Osteocyte (in vitro differentiated cells): Measurements from ENCODE around the gene IRS4. TPM values are rescaled to one million over a fixed set of nuclear protein-coding genes. Genes with fewer than 3 reads are reported as not detected.

Experiments used
- DNase-seq: peaks from one replicate; pipeline ENCODE4 v3.0.0; 2021; ENCODE audit warnings: mixed read lengths; ENCODE audit not compliant: unreplicated experiment; ENCODE audit errors: extremely low spot score
- H3K27ac Mint-ChIP-seq: one replicate; pipeline ENCODE4 v1.8.0; 2021; ENCODE audit warnings: mild to moderate bottlenecking, mixed read lengths; ENCODE audit not compliant: unreplicated experiment
- H3K27me3 Mint-ChIP-seq: one replicate; pipeline ENCODE4 v1.8.0; 2021; ENCODE audit warnings: mixed read lengths; ENCODE audit not compliant: unreplicated experiment
- H3K36me3 Mint-ChIP-seq: one replicate; pipeline ENCODE4 v1.8.0; 2021; ENCODE audit warnings: mixed read lengths; ENCODE audit not compliant: unreplicated experiment
- H3K4me1 Mint-ChIP-seq: one replicate; pipeline ENCODE4 v1.8.0; 2021; ENCODE audit warnings: mixed read lengths; ENCODE audit not compliant: unreplicated experiment
- H3K4me3 Mint-ChIP-seq: one replicate; pipeline ENCODE4 v1.8.0; 2021; ENCODE audit warnings: mild to moderate bottlenecking, moderate library complexity, mixed read lengths; ENCODE audit not compliant: unreplicated experiment
- H3K9me3 Mint-ChIP-seq: one replicate; pipeline ENCODE4 v1.8.0; 2021; ENCODE audit warnings: mixed read lengths; ENCODE audit not compliant: unreplicated experiment
- total RNA-seq: library from RNA; stranded (reverse); gene quantifications from 2 replicates; pipeline ENCODE4 v1.2.1, GENCODE V29; 2021
- TF ChIP-seq, protein P1 (sequence below): fragments of 200-600 bp; sonication (generic); IDR thresholded peaks from 2 replicates; pipeline ENCODE4 v1.5.0; 2021; ENCODE audit warnings: antibody characterized with exemption, mild to moderate bottlenecking, moderate library complexity

Gene IRS4
- total RNA-seq, 1 donor from 2014 or later = 0.08 TPM

DNA sequence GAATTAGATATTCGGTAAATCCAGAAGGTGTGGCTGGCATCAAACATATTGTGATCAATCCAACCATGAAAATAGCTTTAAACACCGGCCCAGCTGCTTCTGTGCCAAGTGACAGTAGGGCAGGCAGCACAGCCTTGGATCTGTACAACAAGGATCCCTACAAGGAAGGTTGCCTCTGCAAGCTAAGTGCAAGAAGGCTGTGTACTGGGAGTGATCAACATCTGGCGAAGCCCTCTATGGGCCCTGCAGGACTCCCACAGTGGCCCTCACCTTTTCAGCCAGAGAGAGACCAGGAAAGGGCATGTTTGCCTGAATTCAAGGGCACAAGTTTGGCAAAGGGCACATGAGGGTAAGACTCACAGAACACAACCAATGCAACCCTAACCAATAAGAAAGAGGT, 9.6 kb downstream of the IRS4 start:
- TF ChIP-seq, protein P1, sequence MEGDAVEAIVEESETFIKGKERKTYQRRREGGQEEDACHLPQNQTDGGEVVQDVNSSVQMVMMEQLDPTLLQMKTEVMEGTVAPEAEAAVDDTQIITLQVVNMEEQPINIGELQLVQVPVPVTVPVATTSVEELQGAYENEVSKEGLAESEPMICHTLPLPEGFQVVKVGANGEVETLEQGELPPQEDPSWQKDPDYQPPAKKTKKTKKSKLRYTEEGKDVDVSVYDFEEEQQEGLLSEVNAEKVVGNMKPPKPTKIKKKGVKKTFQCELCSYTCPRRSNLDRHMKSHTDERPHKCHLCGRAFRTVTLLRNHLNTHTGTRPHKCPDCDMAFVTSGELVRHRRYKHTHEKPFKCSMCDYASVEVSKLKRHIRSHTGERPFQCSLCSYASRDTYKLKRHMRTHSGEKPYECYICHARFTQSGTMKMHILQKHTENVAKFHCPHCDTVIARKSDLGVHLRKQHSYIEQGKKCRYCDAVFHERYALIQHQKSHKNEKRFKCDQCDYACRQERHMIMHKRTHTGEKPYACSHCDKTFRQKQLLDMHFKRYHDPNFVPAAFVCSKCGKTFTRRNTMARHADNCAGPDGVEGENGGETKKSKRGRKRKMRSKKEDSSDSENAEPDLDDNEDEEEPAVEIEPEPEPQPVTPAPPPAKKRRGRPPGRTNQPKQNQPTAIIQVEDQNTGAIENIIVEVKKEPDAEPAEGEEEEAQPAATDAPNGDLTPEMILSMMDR = no peak
- Mint-ChIP-seq H3K36me3 (no peaks in the 10 kb centered on the region), H3K9me3 (no peaks in the 10 kb centered on the region), H3K4me1 (no peaks in the 10 kb centered on the region), H3K27ac (no peak overlapping the region), H3K27me3 (peaks cover 84% of the 10 kb centered on the region), H3K4me3 (no peak overlapping the region)
- DNase-seq = no peak

DNA sequence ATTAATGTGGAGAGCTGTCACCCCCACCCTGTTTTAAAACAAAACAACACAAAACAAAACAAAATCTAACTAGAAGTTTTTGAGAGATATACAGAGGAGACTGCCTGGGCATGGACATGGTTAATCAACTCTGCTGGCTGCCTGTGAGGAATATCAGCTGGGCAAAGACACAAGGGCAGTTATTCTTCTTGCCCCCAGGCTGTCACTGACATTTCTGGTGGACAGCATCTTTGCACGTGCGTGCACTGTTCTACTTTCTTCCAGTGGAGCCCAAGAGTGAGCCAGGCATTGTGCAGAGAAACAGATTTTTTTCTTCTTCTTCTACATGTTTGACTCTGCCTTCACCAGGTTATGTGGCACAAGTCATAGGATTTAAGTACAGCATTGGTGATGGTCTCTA, 13.8 kb downstream of the IRS4 start:
- H3K36me3 Mint-ChIP-seq = no peaks in the 10 kb centered on the region
- no peak for DNase-seq
- no peak overlapping the region for H3K4me3 Mint-ChIP-seq
- peaks cover 69% of the 10 kb centered on the region for H3K27me3 Mint-ChIP-seq
- no peak overlapping the region for H3K27ac Mint-ChIP-seq
- TF ChIP-seq, protein P1 = no peak
- no peaks in the 10 kb centered on the region for H3K9me3 Mint-ChIP-seq
- H3K4me1 Mint-ChIP-seq = no peaks in the 10 kb centered on the region

DNA sequence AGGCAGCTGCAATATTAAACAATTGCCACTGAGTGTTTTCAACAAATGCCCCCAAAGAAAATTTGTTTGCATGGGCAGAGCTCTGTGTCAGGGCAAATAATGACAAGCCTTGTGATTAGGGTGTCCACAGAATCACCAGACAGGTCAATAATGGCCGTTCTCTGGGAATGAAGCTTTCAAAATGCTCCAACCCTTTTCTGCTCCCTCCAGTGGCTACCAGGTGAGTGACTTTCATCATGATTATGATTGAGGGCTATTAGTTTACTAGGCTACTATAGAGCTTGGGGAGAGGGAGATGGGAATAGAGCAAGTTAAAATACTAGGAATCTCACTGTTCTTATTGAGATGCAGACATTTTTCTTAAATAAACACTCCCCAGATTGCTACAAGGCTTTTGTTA, 23.5 kb downstream of the IRS4 start:
- H3K36me3 Mint-ChIP-seq = no peaks in the 10 kb centered on the region
- H3K27ac Mint-ChIP-seq = no peak overlapping the region
- peaks cover 20% of the 10 kb centered on the region for H3K9me3 Mint-ChIP-seq

DNA sequence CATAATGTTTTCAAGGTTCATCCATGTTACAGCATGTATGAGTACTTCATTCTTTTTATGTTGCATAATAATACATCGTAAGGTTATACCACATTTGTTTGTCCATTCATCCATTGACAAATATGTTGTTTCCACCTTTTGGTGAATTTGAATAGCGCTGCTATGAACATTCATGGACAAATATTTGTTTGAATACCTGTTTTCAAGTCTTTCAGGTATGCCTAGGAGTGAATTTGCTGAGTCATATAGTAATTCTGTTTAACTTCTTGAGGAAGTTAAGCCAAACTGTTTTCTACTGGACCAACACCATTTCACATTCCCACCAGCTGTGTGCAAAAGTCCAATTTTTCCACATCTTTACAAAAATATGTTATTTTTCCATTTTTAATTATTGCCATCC, 31.5 kb downstream of the IRS4 start:
- no peaks in the 10 kb centered on the region for H3K4me1 Mint-ChIP-seq
- peaks cover 14% of the 10 kb centered on the region for H3K27me3 Mint-ChIP-seq
- no peak overlapping the region for H3K4me3 Mint-ChIP-seq
- H3K9me3 Mint-ChIP-seq = no peaks in the 10 kb centered on the region
- no peaks in the 10 kb centered on the region for H3K36me3 Mint-ChIP-seq
- H3K27ac Mint-ChIP-seq = no peak overlapping the region
- no peak for DNase-seq
- TF ChIP-seq, protein P1 = no peak

More for the DNA sequence above, 23.5 kb downstream of the IRS4 start:
- TF ChIP-seq, protein P1 = no peak
- no peak for DNase-seq
- no peak overlapping the region for H3K4me3 Mint-ChIP-seq
- H3K27me3 Mint-ChIP-seq = peaks cover 14% of the 10 kb centered on the region
- H3K4me1 Mint-ChIP-seq = no peaks in the 10 kb centered on the region

DNA sequence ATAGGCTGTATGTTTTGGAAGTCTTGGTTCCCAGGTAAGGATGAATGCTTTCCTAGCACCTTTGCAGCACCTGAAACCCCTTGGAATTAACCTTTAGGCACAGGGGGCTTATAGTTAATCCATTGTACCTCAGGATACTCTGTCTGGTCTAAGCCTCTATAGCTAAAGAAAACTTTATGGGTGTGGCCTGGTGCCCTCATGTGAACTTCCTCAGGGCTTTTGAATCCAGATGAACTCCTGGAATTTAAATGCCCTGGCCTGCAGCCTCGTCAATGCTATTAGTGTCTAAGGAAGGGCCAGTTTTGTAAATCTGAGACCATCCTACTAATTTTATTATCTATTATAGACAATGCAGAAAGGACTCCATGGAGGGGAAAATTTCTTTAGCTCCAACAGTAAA, 33.8 kb downstream of the IRS4 start:
- no peak overlapping the region for H3K27ac Mint-ChIP-seq
- no peaks in the 10 kb centered on the region for H3K9me3 Mint-ChIP-seq
- TF ChIP-seq, protein P1 = no peak
- peaks cover 7% of the 10 kb centered on the region for H3K36me3 Mint-ChIP-seq
- no peak for DNase-seq
- no peak overlapping the region for H3K4me3 Mint-ChIP-seq
- no peaks in the 10 kb centered on the region for H3K4me1 Mint-ChIP-seq
- H3K27me3 Mint-ChIP-seq = peaks cover 13% of the 10 kb centered on the region
